ENCODE measurements around the gene FKBP2.

GRCh38 chr11:64218628-64219353 is 22.1 kb upstream of the FKBP2 start:
- TF ChIP-seq, protein P1, sequence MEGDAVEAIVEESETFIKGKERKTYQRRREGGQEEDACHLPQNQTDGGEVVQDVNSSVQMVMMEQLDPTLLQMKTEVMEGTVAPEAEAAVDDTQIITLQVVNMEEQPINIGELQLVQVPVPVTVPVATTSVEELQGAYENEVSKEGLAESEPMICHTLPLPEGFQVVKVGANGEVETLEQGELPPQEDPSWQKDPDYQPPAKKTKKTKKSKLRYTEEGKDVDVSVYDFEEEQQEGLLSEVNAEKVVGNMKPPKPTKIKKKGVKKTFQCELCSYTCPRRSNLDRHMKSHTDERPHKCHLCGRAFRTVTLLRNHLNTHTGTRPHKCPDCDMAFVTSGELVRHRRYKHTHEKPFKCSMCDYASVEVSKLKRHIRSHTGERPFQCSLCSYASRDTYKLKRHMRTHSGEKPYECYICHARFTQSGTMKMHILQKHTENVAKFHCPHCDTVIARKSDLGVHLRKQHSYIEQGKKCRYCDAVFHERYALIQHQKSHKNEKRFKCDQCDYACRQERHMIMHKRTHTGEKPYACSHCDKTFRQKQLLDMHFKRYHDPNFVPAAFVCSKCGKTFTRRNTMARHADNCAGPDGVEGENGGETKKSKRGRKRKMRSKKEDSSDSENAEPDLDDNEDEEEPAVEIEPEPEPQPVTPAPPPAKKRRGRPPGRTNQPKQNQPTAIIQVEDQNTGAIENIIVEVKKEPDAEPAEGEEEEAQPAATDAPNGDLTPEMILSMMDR (conservative IDR thresholded peaks at IDR 0.05): no peak
- no peak for TF ChIP-seq ZFX (IDR thresholded peaks at IDR 0.05)
